ENCODE data around the gene NCR2. TPM values are rescaled to one million over a fixed set of nuclear protein-coding genes. Genes with fewer than 3 reads are reported as not detected.

The NCR2 gene
- total and polyA plus RNA-seq, 10 donors, result not detected

- TF ChIP-seq POLR2A (IDR thresholded peaks at IDR 0.05) (no peak), CTCF (IDR thresholded peaks at IDR 0.05 in 8 of 11, conservative IDR thresholded peaks at IDR 0.05 in 3 of 11) (no peak), POLR2AphosphoS5 (IDR thresholded peaks at IDR 0.05) (no peak)
- Histone ChIP-seq H3K9me3 (peaks cover 0 to 5% (median 2%) of the 10 kb centered on the region in 8 donors), H3K27me3 (replicated peaks in 1 of 7) (peaks cover 0 to 39% (median 6%) of the 10 kb centered on the region in 7 donors), H3K27ac (no peak overlapping the region), H3K4me1 (no peaks in the 10 kb centered on the region), H3K4me3 (no peak overlapping the region), H3K36me3 (no peaks in the 10 kb centered on the region)
- intact Hi-C loops (cut with DNase I; ENCODE audit: low total_unique reads), result no loop called here
- DNase-seq, result no peak
- 71 to 90% (median 77%) methylated on average over 3 of the region's 3 CpGs for WGBS, 5 donors
Measured at GRCh38 chr6:41353333-41353732, 17.9 kb downstream of the NCR2 start.

GRCh38 chr6:41355952-41356351, 20.5 kb downstream of the NCR2 start:
- intact Hi-C loops (cut with DNase I; ENCODE audit: low total_unique reads), result no loop called here
- H3K4me3 ChIP-seq, result no peak overlapping the region
- 60 to 85% (median 78%) methylated on average over 4 of the region's 4 CpGs for WGBS, 5 donors
- peaks cover 0 to 29% (median 0%) of the 10 kb centered on the region in 7 donors for H3K27me3 ChIP-seq (replicated peaks in 1 of 7)
- no peak for DNase-seq
- H3K9me3 ChIP-seq, result peaks cover 0 to 27% (median 25%) of the 10 kb centered on the region in 8 donors
- TF ChIP-seq CTCF (IDR thresholded peaks at IDR 0.05 in 8 of 11, conservative IDR thresholded peaks at IDR 0.05 in 3 of 11) (no peak), POLR2A (IDR thresholded peaks at IDR 0.05) (no peak), POLR2AphosphoS5 (IDR thresholded peaks at IDR 0.05) (no peak)
- no peaks in the 10 kb centered on the region for H3K36me3 ChIP-seq
- H3K4me1 ChIP-seq, result no peaks in the 10 kb centered on the region
- no peak overlapping the region for H3K27ac ChIP-seq

- 87 to 94% (median 90%) methylated on average over 3 of the region's 3 CpGs for WGBS, 5 donors
- Histone ChIP-seq H3K27me3 (replicated peaks in 1 of 7) (peaks cover 0 to 23% (median 0%) of the 10 kb centered on the region in 7 donors), H3K27ac (no peak overlapping the region), H3K4me3 (no peak overlapping the region), H3K4me1 (no peaks in the 10 kb centered on the region), H3K9me3 (peaks cover 0 to 35% (median 34%) of the 10 kb centered on the region in 8 donors), H3K36me3 (no peaks in the 10 kb centered on the region)
- TF ChIP-seq CTCF (IDR thresholded peaks at IDR 0.05 in 8 of 11, conservative IDR thresholded peaks at IDR 0.05 in 3 of 11) (no peak), POLR2A (IDR thresholded peaks at IDR 0.05) (no peak), POLR2AphosphoS5 (IDR thresholded peaks at IDR 0.05) (no peak)
- no peak for DNase-seq
- intact Hi-C loops (cut with DNase I; ENCODE audit: low total_unique reads), result no loop called here
Measured at GRCh38 chr6:41356825-41357224, 21.4 kb downstream of the NCR2 start.

- no peaks in the 10 kb centered on the region for H3K4me1 ChIP-seq
- no peak for DNase-seq
- peaks cover 0 to 45% (median 41%) of the 10 kb centered on the region in 8 donors for H3K9me3 ChIP-seq
- no peak for TF ChIP-seq POLR2A (IDR thresholded peaks at IDR 0.05)
- TF ChIP-seq POLR2AphosphoS5 (IDR thresholded peaks at IDR 0.05), result no peak
- no peak for TF ChIP-seq CTCF (IDR thresholded peaks at IDR 0.05 in 8 of 11, conservative IDR thresholded peaks at IDR 0.05 in 3 of 11)
- WGBS, 5 donors, result 84 to 97% (median 94%) methylated on average over 7 of the region's 7 CpGs
- no peak overlapping the region for H3K27ac ChIP-seq
- intact Hi-C loops (cut with DNase I; ENCODE audit: low total_unique reads), result no loop called here
- no peaks in the 10 kb centered on the region for H3K36me3 ChIP-seq
- peaks cover 0 to 16% (median 0%) of the 10 kb centered on the region in 7 donors for H3K27me3 ChIP-seq (replicated peaks in 1 of 7)
- no peak overlapping the region for H3K4me3 ChIP-seq
Measured at GRCh38 chr6:41358503-41358902, 23.1 kb downstream of the NCR2 start.

Data from spleen (tissue), 11 donors.